Upper lobe of left lung (tissue), 6 donors: Measurements from ENCODE around the gene ARHGEF40. TPM values are rescaled to one million over a fixed set of nuclear protein-coding genes. Genes with fewer than 3 reads are reported as not detected.

Experiments
- ATAC-seq, 2 donors: fragments of 200-7000 bp; cut with Tn5 transposase; one replicate each; pipeline ENCODE4 v1.9.1; 2022; ENCODE audit warnings: mild to moderate bottlenecking in 2 of 2, moderate library complexity in 2 of 2; ENCODE audit not compliant: low FRiP score in 2 of 2
- DNase-seq, 2 donors: peaks; one replicate each; pipeline ENCODE4 v3.0.0-alpha.2; 2019 to 2020
- H3K27ac ChIP-seq, 4 donors: fragments of 200-600 bp; sonication (generic); one replicate each; pipeline ENCODE4 v1.5.1; 2016 to 2019
- H3K27me3 ChIP-seq, 4 donors: fragments of 200-600 bp; sonication (generic); one replicate each; pipeline ENCODE4 v1.5.1; 2017 to 2019
- H3K36me3 ChIP-seq, 4 donors: fragments of 200-600 bp; sonication (generic); one replicate each; pipeline ENCODE4 v1.5.1; 2016 to 2019
- H3K4me1 ChIP-seq, 4 donors: fragments of 200-600 bp; sonication (generic); one replicate each; pipeline ENCODE4 v1.5.1; 2018 to 2019
- H3K4me3 ChIP-seq, 4 donors: fragments of 200-600 bp; sonication (generic); one replicate each; pipeline ENCODE4 v1.5.1; 2017 to 2019; ENCODE audit warnings: mild to moderate bottlenecking in 2 of 4, moderate library complexity in 1 of 4
- H3K9me3 ChIP-seq, 4 donors: fragments of 200-600 bp; sonication (generic); one replicate each; pipeline ENCODE4 v1.5.1; 2018 to 2019
- CTCF ChIP-seq, 6 experiments: fragments of 450-650 bp in 4 of 6; fragments of 200-600 bp in 2 of 6; sonication (generic) in 2 of 6; IDR thresholded peaks; one replicate each; pipeline ENCODE4 v1.5.1; 2016 to 2019; ENCODE audit warnings: antibody characterized with exemption in 6 of 6
- EP300 ChIP-seq, 4 donors: sonication (generic); formaldehyde crosslinking; IDR thresholded peaks; one replicate each; pipeline ENCODE4 v1.5.1; 2017; ENCODE audit warnings: antibody characterized with exemption in 4 of 4, control low read depth in 2 of 4
- POLR2A ChIP-seq, 4 donors: fragments of 450-650 bp; IDR thresholded peaks; one replicate each; pipeline ENCODE4 v1.5.1; 2016 to 2017; ENCODE audit warnings: antibody characterized with exemption in 4 of 4, mild to moderate bottlenecking in 2 of 4
- POLR2AphosphoS5 ChIP-seq, 2 donors: sonication (generic); formaldehyde crosslinking; IDR thresholded peaks; one replicate each; pipeline ENCODE4 v1.5.1; 2017; ENCODE audit warnings: antibody characterized with exemption in 2 of 2
- WGBS, 2 donors: methylation state at CpG; one replicate each; pipeline ENCODE4 v1.1.5; 2017 to 2018; 5-methylcytosine and 5-hydroxymethylcytosine counted together
- total RNA-seq, 6 donors: library from RNA; depleted of rRNA in 4 of 6; stranded (reverse); fragments of >200 nt in 4 of 6; gene quantifications; one replicate each; pipeline versions ENCODE4 v1.1.0 to v1.2.1, GENCODE V29; 2016 to 2021
- donor health status: DM: no; HTN: no; CAD: no; lungs with moderate emphysema.
- donor health status: DM: no; HTN: yes; CAD: no; lungs with severe emphysema.

ARHGEF40 gene
- total RNA-seq, 6 donors from 2014 or later: 24.8 to 74.4 (median 36.0) TPM

- peaks cover 0 to 8% (median 1%) of the 10 kb centered on the region in 4 donors for H3K27me3 ChIP-seq
- no peaks in the 10 kb centered on the region for H3K9me3 ChIP-seq
- H3K27ac ChIP-seq: peak within 1 kb of the TSS; percentile 80 to 93 (median 88)
- peaks cover 29 to 36% (median 30%) of the 10 kb centered on the region in 4 donors for H3K4me1 ChIP-seq
- DNase-seq (peak; percentile 85 to 95), ATAC-seq (peak; percentile 81 to 90)
- peak within 1 kb of the TSS; percentile 60 to 89 (median 76) for H3K4me3 ChIP-seq
- H3K36me3 ChIP-seq: peaks cover 0 to 22% (median 2%) of the 10 kb centered on the region in 4 donors
- 0 to 7% methylated on average over 6 to 8 of the region's 72 CpGs for WGBS, 2 donors
- TF ChIP-seq POLR2A (IDR thresholded peaks at IDR 0.05) (peak in 2 of 4 donors; percentile 50 to 51), POLR2AphosphoS5 (IDR thresholded peaks at IDR 0.05) (peak in 1 of 2 donors; percentile 68), EP300 (IDR thresholded peaks at IDR 0.05) (no peak), CTCF (IDR thresholded peaks at IDR 0.05) (peak in 1 of 6 experiments; percentile 11)
Measured at GRCh38 chr14:21024585-21025370, 45.3 kb upstream of the ARHGEF40 start, which contains the start of gene NDRG2. Gene NDRG2, minus strand, starts transcription at chr14:21025061. Its CDS starts 1,746 bp downstream, at chr14:21023315.

- WGBS, 2 donors: 11 to 13% methylated on average over 15 to 57 of the region's 58 CpGs
- no peak for TF ChIP-seq CTCF (IDR thresholded peaks at IDR 0.05)
- peak in 1 of 4 donors; percentile 6 for TF ChIP-seq POLR2A (IDR thresholded peaks at IDR 0.05)
- TF ChIP-seq POLR2AphosphoS5 (IDR thresholded peaks at IDR 0.05): no peak
- TF ChIP-seq EP300 (IDR thresholded peaks at IDR 0.05): no peak
- Histone ChIP-seq H3K9me3 (no peaks in the 10 kb centered on the region), H3K4me1 (peaks cover 29 to 36% (median 30%) of the 10 kb centered on the region in 4 donors), H3K4me3 (peak overlapping the region; percentile 60 to 89 (median 76)), H3K27me3 (peaks cover 0 to 8% (median 1%) of the 10 kb centered on the region in 4 donors), H3K27ac (peak overlapping the region; percentile 80 to 93 (median 88)), H3K36me3 (peaks cover 0 to 14% (median 2%) of the 10 kb centered on the region in 4 donors)
- ATAC-seq: peak; percentile 35 to 56
- DNase-seq: peak; percentile 44 to 86
Measured at GRCh38 chr14:21025371-21026273, 44.5 kb upstream of the ARHGEF40 start.

GRCh38 chr14:21026274-21026987 lies 43.7 kb upstream of the ARHGEF40 start:
- ATAC-seq (no peak), DNase-seq (peak in 1 of 2 donors; percentile 21)
- TF ChIP-seq CTCF (IDR thresholded peaks at IDR 0.05) (no peak), EP300 (IDR thresholded peaks at IDR 0.05) (no peak), POLR2A (IDR thresholded peaks at IDR 0.05) (no peak), POLR2AphosphoS5 (IDR thresholded peaks at IDR 0.05) (no peak)
- 58 to 84% methylated on average over 7 of the region's 7 CpGs for WGBS, 2 donors
- Histone ChIP-seq H3K4me1 (peaks cover 29 to 36% (median 30%) of the 10 kb centered on the region in 4 donors), H3K36me3 (peaks cover 0 to 5% (median under 1%) of the 10 kb centered on the region in 4 donors), H3K4me3 (peak overlapping the region in 1 of 4 donors; percentile 74), H3K9me3 (no peaks in the 10 kb centered on the region), H3K27me3 (peaks cover 0 to 8% (median 1%) of the 10 kb centered on the region in 4 donors), H3K27ac (peak overlapping the region; percentile 80 to 93 (median 88))

- TF ChIP-seq POLR2A (IDR thresholded peaks at IDR 0.05): no peak
- TF ChIP-seq CTCF (IDR thresholded peaks at IDR 0.05): no peak
- no peaks in the 10 kb centered on the region for H3K9me3 ChIP-seq
- no peak overlapping the region for H3K4me3 ChIP-seq
- 64 to 68% methylated on average over 3 of the region's 3 CpGs for WGBS, 2 donors
- DNase-seq: no peak
- ATAC-seq: no peak
- peak overlapping the region; percentile 80 to 93 (median 88) for H3K27ac ChIP-seq
- H3K27me3 ChIP-seq: peaks cover 0 to 8% (median 1%) of the 10 kb centered on the region in 4 donors
- H3K4me1 ChIP-seq: peaks cover 29 to 36% (median 30%) of the 10 kb centered on the region in 4 donors
- peaks cover 0 to under 1% (median 0%) of the 10 kb centered on the region in 4 donors for H3K36me3 ChIP-seq
Measured at GRCh38 chr14:21026988-21027315, 43.2 kb upstream of the ARHGEF40 start.
